Fibroblast of skin of abdomen (primary cell): Measurements from ENCODE around the gene KRTAP9-9. TPM values are rescaled to one million over a fixed set of nuclear protein-coding genes. Genes with fewer than 3 reads are reported as not detected.
"Not testable (repeated sequence)": the region's sequence is repeated elsewhere in the genome, so short reads cannot be mapped to it uniquely, and the experiment has no call there.

Source experiments
- DNase-seq: peaks from one replicate; pipeline ENCODE4 v3.0.0-alpha.2; 2013
- polyA plus RNA-seq, 2 experiments: library from polyadenylated mRNA; unstranded; fragments of 120-200 nt; gene quantifications; one replicate each; pipeline ENCODE4 v1.2.1, GENCODE V29; 2013; ENCODE audit not compliant: insufficient read length in 2 of 2

The KRTAP9-9 gene
- polyA plus RNA-seq (2013, experiment 1 of 2; ENCODE audit: insufficient read length) = not detected
- polyA plus RNA-seq (2013, experiment 2 of 2; ENCODE audit: insufficient read length) = not detected

GRCh38 chr17:41255381-41256290, at the start of gene KRTAP9-9:
Gene KRTAP9-9 (plus strand): TSS chr17:41255384.
- peak; percentile 65 for DNase-seq

- DNase-seq = peak; percentile 23
These were observed 43.2 kb upstream of the KRTAP9-9 start for GRCh38 chr17:41211845-41212466.

GRCh38 chr17:41212524-41213169, 42.5 kb upstream of the KRTAP9-9 start:
- no peak for DNase-seq

- DNase-seq = no peak
These were observed 39.5 kb upstream of the KRTAP9-9 start for GRCh38 chr17:41215681-41216080.

GRCh38 chr17:41223821-41224220, 31.4 kb upstream of the KRTAP9-9 start:
- peak; percentile 5 for DNase-seq

- DNase-seq = no peak
These were observed 29.1 kb upstream of the KRTAP9-9 start for GRCh38 chr17:41226051-41226450.

GRCh38 chr17:41226598-41227095, 28.5 kb upstream of the KRTAP9-9 start, which contains the start of gene KRTAP9-2:
Gene KRTAP9-2 (plus strand): TSS chr17:41226648. CDS start chr17:41226655, 7 bp downstream.
- not testable (repeated sequence) for DNase-seq

- DNase-seq = no peak
These were observed 25.1 kb upstream of the KRTAP9-9 start for GRCh38 chr17:41230094-41230493.

- no peak for DNase-seq
These were observed 23.5 kb upstream of the KRTAP9-9 start for GRCh38 chr17:41231731-41232130.

GRCh38 chr17:41232399-41233105, 22.6 kb upstream of the KRTAP9-9 start, which contains the start of gene KRTAP9-3:
Gene KRTAP9-3 (plus strand): TSS chr17:41232449. CDS start chr17:41232502, 53 bp downstream.
- DNase-seq = not testable (repeated sequence)

GRCh38 chr17:41237116-41237515, 18.1 kb upstream of the KRTAP9-9 start:
- not testable (repeated sequence) for DNase-seq

- DNase-seq = not testable (repeated sequence)
These were observed 17.2 kb upstream of the KRTAP9-9 start, which contains the start of gene KRTAP9-8 for GRCh38 chr17:41237949-41238437. Gene KRTAP9-8 (plus strand): TSS chr17:41237999. CDS start chr17:41238052, 53 bp downstream.

- not testable (repeated sequence) for DNase-seq
These were observed 8.0 kb upstream of the KRTAP9-9 start for GRCh38 chr17:41246995-41247787.

- DNase-seq = not testable (repeated sequence)
These were observed 5.4 kb upstream of the KRTAP9-9 start, which contains the start of gene KRTAP9-4 for GRCh38 chr17:41249637-41250240. Gene KRTAP9-4 (plus strand): TSS chr17:41249687. CDS start chr17:41249721, 34 bp downstream.

GRCh38 chr17:41251261-41251660, 3.9 kb upstream of the KRTAP9-9 start:
- DNase-seq = no peak

GRCh38 chr17:41254861-41255260, 323 bp upstream of the KRTAP9-9 start:
- DNase-seq = peak; percentile 21

GRCh38 chr17:41256291-41256685, 1.1 kb downstream of the KRTAP9-9 start:
- peak; percentile 51 for DNase-seq

GRCh38 chr17:41258406-41258805, 3.2 kb downstream of the KRTAP9-9 start:
- no peak for DNase-seq

- no peak for DNase-seq
These were observed 8.0 kb downstream of the KRTAP9-9 start for GRCh38 chr17:41263212-41263611.

GRCh38 chr17:41264599-41264998, 9.4 kb downstream of the KRTAP9-9 start:
- no peak for DNase-seq
